Measurements from ENCODE around the gene DLST.

The DLST gene

DNA sequence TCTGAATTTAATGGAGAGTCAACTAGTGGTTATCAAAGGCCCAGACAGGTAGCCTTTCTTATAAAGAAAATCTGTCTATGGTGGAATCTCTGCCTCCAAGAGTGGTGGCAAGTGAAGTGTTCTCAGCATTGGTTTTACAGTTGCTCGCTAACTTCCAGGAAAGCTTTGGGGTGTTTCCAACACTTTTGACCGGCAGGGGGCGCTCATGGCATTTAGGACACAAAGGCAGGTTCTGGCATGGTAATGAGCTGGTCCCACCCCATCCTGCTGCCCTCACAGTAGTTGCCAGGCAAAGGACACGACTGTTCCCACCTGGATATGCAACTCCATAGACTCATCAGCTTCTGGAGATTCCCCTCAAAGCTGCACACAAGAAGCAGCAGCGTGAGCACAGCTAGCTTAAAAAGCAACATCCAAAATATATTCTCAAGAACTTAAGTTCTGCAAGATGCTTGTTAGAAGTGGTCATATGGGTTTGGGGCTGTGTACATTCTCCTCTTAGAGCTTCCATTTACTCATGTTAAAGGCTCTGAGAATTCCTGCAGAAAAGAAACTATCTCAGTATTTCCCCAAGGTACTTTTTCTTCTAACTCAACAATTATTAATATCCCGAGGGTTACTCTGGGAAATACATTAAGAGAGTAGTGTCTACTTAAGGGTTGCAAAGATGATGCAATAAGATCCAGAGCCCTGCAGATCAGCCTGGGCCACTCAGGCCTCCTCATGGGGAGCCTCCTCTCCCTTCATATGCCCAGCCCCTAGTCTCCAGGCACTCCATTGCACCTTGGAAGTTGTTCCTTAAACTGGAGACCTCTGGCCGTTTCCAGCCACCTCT is 20.6 kb upstream of the DLST start:
- DNase-seq, result peak; percentile 79

DNA sequence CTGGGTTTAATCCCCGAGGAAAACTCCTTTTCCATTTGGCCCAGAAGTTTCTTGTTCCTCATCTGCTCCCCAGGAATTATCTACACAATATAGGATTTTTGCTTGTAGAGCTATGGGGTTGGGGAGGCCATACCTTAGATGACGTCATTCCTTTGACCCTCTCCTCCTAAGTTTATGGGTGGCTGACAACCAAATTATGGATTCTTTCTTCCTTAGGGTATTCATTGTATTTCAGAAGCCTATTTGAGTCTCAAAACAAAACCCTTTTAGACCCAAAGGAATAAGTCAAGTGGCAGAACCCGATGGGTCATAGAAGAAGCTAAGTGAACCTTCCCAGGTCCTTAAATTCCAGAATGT is 20.0 kb upstream of the DLST start:
- no peak for DNase-seq

DNA sequence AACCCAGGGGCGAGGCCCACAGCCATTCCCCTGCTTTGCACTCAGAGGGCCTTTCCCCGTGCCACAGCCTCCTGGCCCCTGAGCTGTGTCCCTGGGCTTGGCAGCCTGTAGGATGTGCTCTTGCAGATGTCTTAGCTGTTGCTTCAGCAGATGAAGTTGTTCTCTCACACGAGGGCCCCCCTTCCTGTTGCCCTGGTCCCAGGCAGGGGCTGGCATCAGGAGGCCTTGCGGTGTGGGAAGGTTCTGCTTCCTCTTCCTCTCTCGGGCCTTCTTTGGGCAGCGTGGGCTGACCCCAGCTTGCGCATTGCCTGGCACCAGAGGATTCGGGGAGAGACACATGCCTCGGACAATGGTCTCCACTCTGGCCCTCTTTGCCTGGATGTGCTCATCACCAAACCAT is 18.4 kb upstream of the DLST start:
- no peak for DNase-seq

DNA sequence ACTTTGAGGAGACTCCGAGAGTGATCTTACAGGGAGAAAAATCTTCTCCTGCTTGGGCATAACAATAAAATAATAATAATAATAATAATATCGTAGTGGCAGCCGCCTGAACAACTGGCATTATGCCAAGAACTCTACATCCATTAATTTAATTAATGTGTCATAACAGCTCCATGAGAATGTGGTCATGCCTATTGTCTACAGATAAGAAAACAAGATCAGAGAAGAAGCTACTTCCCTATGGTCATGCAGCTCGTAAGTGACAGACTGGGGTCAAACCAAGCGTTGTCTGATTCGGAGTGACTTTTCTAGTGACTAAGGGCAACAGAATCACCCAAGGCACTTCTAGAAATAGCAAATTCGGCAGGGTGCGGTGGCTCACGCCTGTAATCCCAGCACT is 17.5 kb upstream of the DLST start:
- DNase-seq, result no peak

DNA sequence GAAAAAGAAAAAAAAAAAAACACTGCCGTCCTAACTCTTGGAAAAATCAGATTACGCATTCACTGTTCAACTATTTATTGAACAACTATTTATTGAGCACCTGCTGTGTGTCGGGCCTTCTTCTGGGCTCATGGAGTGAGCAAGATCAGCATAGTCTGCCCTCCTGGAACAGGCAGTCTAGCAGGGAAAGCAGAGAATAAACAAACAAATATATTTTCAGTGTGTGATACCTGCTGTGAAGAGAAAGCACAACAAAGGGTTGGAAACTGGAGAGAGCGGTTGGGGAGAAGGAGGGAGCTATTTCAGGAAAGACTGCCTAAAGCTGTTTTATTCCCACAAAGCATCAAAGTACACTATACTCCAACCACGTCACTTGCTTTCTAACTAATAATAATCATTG is 16.6 kb upstream of the DLST start:
- DNase-seq, result no peak

DNA sequence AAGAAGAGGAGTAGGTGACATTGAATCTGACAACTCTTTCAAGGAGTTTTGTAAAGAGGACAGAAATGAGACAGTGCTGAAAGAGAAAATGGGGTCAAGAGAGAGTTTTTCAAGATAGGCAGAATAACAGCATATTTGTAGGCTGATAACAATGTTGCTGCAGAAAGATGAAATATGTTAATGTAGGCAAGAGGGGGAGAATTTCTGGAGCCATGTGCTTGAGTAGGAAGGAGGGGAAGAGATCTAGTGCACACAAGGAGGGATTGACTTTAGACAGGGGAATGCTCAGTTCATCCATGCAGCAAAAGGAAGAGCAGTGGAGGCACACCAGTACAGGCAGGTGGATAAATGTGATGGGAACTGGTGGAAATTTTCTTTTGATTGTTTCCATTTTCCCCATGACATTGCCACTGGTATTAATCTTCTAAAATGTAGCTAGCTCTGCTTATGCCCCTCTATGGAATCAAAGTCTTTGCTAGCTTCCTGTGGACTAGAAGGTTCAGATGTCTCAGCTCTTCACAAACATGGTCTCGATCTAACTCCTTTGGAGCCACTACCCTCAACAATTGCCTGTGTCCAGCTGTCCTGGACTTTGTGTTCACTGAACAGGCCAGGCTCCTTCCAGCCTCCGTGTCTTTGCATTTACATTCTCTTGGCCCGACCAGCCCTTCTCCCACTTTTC is 14.9 kb upstream of the DLST start:
- DNase-seq, result no peak

DNA sequence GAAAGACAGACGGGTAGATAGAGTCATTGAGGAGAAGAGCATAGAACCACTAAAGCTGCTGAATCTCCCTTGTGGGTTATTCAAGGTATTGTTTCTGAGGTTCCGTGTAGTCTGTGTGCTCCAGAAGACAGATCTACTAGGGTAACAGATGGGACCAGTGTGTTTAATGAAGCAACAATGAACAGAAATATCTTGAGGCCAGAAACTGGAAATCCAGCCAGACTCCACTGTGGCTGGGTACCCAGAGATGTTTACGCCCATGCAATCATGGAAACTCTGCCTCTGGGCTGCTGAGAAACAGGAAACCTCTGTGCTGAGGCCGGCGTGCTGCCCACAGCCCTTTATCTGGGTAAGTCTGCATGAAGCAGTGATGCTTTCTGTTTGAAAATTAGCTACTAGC is 14.0 kb upstream of the DLST start:
- no peak for DNase-seq

DNA sequence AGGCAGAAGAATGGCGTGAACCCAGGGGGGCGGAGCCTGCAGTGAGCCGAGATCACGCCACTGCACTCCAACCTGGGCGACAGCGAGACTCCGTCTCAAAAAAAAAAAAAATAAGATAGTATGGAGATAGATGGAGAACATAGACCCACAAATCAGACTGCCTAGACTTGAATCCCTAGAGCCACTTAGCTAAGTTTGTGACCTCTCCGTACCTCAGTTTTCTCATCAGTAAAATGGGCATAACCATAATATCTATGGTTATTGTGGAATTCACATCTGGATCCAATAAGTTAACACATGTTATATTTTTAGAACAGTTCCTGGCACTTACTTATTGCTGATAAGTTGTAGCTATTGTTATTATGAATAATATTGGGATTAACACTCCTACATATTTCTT is 13.0 kb upstream of the DLST start:
- no peak for DNase-seq

DNA sequence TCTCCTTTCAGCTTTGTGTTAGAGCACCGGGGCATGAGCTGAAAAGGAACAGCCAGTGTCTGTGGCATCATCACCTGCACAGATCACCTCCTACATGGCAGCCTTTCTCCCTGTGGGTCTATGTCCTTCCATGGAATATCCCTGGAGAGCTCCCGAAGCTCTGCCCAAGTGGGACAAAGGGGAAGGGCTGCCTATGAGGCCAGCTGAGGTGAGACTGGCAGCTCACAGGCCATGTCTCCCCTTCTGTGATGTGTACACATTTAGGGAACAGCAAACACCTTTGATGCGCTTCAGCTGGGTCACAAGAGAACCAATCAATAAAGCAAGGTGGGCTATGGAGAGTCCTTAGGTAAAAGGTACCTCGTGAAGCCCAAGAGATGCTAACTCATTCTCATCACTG is 9.9 kb upstream of the DLST start:
- no peak for DNase-seq

DNA sequence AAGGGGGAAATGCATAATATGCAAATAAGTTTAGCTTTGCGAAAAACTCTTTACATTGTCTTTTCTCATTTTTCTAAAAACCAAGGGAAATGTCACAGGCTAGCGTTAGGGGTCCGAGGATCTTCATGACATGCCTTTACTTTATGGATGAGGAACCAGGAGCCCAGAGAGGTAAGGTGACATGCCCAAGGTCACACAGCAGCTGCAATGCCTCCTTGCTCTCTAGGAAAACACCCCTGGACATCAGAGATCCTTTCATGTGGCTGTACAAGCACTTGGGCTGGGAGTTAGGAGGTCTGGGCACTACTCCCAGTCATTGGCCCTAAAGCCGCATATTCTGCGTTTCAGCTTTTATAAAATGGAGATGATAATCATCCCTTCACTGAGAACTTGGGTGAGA is 6.5 kb upstream of the DLST start:
- DNase-seq, result no peak

DNA sequence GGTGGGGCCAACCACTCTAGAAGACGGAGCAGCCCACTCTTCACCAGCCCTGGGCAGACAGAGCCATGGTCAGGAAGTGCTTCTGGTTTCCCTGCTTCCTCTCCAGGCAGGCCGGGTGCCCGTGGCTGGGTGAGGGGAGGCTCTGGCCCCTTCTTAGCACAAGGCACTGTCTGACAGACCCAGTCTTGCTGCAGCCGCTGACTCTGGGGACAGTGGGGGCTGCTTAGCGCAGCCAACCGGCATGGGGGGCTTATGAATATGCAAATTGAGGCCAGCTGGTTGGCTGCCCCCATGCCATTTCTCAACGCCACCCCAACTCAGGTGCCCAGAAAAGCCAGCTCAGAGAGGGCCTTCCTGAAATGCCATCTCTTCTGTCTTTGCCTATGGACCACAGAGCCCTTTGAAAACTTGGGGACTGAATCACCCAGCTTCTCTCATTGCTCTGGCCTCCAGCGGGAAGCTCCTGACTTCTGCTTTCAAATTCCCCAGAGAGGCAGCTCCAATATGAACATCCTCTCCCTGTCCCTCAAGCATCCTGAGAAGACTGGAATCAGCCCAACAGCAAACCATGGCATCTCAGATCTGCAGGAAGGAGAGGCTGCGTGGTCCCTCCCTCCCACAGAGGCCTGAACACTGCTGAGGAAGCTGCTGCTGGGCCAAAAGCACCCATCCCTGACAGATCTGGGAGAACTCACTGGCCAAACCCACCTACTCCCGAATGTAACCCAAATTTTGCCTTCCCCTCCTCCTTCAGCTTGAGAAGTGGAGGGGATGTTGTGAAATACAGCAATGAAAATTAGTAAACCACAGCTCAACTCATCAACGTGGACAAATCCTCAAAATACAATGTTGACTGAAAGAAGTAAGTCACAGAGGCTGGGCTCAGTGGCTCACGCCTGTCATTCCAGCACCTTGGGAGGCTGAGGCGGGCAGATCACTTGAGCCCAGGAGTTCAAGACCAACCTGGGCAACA is 5.5 kb upstream of the DLST start, which contains the start of gene PROX2:
TSS of gene PROX2 (minus strand) at position 205 of the 973 bp plus-strand sequence. CDS start 12,311 bp downstream, outside the sequence.
- DNase-seq, result no peak

DNA sequence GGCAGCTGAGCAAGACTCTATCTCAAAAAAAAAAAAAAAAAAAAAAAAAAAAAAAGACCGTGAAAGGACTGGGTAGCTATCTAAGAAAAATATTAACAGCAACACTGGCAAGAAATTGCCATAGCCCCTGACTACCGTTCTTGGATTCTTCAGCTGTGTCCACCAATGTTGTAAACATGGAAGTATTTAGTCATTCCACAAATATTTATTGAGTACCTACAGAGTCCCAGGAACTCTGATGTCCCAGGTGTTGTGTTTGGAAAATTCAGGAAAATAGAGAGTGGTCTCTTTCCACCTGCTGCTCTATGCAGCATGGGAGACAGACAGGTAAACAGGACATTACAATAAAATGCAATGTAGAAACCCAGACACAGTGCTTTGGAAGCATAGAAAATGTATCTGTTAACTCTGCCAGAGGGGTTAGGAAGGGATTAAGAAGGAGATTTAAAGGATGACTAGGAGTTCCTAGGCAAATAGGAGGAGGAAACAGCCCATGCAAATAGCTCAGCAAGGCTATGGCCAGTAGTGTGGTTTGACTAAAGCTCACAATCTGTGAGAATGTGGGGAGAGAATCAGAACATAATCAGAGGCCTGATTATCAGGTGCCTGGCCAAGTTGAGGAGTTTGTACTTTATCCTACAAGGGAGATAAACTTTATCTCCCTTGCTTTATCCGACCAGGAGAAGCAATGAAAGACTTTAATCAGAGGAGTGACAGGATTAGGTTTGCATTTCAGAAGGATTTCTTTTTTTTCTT is 2.1 kb upstream of the DLST start:
- DNase-seq, result no peak

DNA sequence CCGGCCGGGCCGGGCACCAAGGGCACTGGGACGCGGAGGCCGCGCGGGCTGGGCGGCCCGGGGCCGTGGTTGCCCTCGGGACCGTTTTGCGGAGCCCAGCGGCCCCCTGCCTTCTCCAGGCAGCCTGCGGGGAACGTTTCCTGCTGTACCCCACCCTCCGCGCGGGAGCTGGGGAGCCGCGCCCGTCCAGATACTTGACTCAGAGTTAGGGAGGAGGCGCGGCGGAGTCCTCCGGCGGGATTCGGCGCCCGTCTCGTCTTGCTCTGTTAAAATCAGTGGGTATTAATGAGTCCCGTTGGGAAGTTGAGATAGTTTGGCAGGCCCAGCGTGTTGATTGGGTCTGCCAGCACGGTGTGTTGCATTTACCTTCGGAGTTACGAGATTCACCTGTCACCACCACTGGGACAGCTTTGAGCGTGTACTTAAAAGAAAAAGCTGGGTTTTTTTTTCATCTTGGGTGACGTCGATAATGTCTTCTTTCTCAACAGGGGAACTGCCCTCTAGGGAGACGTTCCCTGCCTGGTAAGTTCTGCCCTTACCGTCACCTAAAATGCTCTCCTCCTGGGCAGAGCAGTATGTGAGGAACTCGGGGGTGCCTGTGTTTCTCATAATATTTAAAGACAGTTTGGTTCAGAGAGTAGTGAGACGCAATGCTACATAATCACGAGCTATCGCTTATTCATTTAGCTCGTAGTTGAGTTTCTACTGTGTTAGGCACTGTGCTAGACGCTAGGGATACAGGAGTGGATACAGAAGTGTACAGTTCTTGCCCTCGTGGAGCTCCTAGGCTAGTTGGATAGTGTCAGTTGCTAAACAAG is 596 bp downstream of the DLST start:
- peak; percentile 73 for DNase-seq

DNA sequence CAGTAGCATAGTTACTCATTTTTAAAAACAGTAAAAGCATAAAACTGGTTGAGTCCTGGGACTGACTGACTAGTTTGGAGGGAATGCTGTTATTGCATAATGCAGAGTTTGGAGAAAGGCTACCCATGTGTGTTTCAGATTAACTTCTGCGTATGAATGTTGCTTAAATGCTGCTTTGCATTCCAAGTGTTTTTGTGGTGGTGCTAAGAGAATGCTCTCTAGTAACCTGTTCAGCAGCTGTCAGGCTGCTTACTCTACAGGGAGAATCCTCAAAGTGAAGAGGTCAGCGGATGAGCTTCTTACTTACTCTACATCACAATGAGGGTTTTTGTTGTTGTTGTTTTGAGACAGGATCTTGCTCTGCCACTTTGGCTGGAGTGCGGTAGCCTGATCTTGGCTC is 4.3 kb downstream of the DLST start:
- DNase-seq, result no peak

DNA sequence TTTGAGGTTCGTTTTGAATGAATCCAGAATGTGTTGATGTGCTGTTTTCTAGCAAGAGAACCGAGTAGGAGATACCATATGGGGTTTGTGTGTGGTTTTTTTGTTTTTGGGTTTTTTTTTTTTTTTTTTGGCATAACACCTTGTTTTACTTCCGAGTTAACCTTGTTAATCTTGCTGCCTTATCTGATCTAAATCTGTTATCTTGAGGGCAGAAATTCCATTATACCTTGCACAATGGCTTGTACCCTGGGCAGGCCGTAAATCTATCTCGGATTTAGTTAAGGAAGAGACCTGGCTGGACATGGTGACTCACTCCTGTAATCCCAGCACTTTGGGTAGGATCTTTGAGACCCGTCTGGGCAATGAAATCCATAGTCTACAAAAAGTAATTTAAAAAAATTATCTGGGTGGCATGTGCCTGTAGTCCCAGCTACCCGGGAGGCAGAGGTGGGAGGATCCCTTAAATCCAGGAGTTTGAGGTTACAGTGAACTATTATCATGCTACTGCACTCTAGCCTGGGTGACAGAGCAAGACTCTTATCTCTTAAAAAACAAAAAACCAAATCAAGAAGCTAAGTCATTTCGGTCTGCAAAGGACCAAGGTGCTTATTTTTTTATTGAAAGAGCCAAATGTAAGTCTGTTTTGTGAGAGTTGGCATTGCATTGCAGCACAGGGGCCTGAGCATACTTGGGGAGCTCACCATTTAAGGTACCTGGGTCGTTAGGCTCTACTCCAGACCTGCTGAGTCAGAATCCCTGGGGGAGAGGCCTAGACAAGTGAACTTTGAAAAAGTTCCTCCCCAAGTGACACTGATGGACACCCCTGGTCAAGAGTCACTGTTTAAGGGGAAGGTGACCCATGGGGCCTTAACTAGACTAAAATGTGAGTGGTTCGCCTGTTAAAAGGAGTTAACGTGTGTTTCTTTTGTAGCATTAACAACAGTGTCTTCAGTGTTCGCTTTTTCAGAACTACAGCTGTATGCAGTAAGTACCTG is 6.7 kb downstream of the DLST start:
- no peak for DNase-seq

DNA sequence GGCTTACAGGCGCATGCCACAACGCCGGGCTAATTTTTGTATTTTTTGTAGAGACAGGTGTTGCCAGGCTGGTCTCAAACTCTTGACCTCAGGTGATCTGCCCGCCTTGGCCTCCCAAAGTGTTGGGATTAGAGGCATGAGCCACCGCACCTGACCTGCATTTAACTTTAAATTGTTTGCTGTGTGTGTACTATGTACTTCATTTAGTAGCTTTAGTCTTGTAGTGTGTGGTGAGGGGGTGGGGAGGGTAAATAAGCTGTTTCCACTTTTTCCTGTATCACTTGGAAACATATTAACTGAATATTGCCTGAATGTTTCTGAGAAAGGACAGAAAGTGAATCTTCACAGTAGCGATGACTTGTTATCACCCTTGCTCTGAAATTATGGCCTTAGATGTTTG is 8.5 kb downstream of the DLST start:
- DNase-seq, result no peak

DNA sequence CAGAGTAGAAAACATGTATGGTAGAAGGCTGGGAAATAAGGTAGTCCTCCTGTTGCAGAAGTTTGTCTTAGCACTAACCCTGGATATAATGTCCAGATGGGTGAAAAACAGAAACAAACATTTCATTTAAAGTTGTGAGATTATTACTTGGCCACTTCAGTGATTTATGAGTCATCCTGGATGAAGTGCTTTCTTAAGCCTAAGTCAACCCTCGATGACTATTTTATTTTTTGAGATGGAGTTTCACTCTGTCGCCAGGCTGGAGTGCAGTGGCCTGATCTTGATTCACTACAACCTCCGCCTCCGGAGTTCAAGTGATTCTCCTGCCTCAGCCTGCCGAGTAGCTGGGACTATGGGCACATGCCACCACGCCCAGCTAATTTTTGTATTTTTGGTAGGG is 10.2 kb downstream of the DLST start:
- DNase-seq, result no peak

DNA sequence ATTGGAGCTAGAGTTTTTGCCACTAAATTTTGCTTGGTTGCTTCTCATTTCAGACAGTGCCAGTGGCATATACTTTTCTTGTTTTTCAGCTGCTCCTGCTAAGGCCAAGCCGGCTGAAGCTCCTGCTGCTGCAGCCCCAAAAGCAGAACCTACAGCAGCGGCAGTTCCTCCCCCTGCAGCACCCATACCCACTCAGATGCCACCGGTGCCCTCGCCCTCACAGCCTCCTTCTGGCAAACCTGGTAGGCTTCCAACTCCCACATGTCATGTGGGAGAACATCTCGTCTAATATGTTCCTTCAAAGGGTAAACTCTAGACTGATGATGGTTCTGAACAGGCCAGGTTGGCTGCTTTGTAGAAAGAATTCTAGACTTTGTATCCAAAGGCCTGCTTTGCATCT is 11.0 kb downstream of the DLST start:
- DNase-seq, result no peak

DNA sequence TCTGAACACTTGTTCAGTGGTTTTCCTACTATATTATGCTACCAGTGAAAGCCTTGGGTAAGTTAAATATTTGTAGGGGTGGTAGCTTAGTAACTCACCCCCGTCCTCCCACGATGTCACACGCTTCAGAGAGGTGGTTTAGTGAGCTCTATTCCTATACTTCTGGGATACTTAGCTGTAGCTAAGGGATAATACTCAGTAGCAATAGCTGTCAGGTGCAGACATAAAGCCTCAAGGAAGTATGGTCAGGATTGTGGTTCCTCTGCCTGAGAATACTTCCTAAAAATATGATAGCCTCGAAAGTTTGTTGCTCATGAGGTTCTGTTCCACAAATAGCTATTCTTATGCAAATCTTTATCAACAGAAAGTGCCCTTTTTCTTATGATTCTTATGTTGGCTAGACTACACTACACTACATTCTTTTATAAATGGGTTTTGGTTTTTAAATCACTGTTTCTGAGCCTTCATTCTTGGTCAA is 11.9 kb downstream of the DLST start:
- DNase-seq, result no peak

DNA sequence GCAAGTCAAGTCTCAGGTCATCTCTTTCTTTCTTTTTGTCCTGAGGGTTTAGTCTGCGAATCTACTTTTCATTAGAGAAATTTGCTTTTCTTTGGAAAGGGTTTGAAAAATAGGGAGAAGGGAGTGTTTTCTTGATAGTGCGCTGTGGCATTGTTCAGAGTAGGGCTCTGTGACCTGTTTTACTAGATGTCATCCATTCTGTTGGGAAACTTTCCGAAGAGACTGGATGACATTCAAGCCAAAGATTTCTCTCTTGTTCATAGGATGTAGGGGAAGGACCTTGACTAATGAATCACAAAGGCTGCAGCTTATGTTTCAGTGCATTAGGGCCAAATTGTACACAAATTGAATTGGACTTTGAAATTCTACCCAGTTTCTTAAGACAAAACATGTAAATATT is 14.7 kb downstream of the DLST start:
- DNase-seq, result no peak

Data from T1000 (cell line).